SK-N-SH (cell line): ENCODE results near the gene ARID1B. TPM values are rescaled to one million over a fixed set of nuclear protein-coding genes. Genes with fewer than 3 reads are reported as not detected.

Experiments used
- CTCF ChIA-PET: fragments of 300-600, 350-600 bp; formaldehyde crosslinking; extraction: SDS; loops from one replicate; lab custom pipeline; 2021; lab: Yijun Ruan, JAX
- POLR2A ChIA-PET: fragments of 350-600 bp; sonication (Branson Sonifier 250); formaldehyde crosslinking; extraction: SDS; loops from one replicate; lab custom pipeline; 2020; ENCODE audit warnings: antibody characterized with exemption, inconsistent platforms; lab: Yijun Ruan, JAX
- DNase-seq: peaks from one replicate; pipeline ENCODE4 v3.0.0; 2012
- H2AFZ ChIP-seq: fragments of 200-600 bp; sonication (generic); 2 replicates; pipeline ENCODE4 v1.8.1; 2016; ENCODE audit warnings: antibody characterized with exemption, mild to moderate bottlenecking, low read depth
- H3F3A ChIP-seq: fragments of 200-600 bp; sonication (generic); replicated peaks from 2 replicates; pipeline ENCODE3; 2016; ENCODE audit warnings: antibody characterized with exemption, mild to moderate bottlenecking; ENCODE audit not compliant: insufficient read depth
- H3K27ac ChIP-seq, 2 experiments: fragments of 200-500 bp in 1 of 2; fragments of 200-600 bp in 1 of 2; sonication (Bioruptor generic) in 1 of 2; sonication (generic), shearing (Covaris generic) in 1 of 2; 2 replicates each; pipeline versions ENCODE4 v1.5.1 to v1.6.1; 2014 to 2016; ENCODE audit warnings: low read depth in 2 of 2, inconsistent platforms in 1 of 2, low read length in 1 of 2, mild to moderate bottlenecking in 1 of 2, mixed read lengths in 1 of 2
- H3K27me3 ChIP-seq: fragments of 200-600 bp; sonication (generic), shearing (Covaris generic); 2 replicates; pipeline ENCODE4 v1.6.1; 2016; ENCODE audit warnings: mixed run types; ENCODE audit not compliant: insufficient read depth
- H3K36me3 ChIP-seq, 2 experiments: fragments of 200-500 bp in 1 of 2; fragments of 200-600 bp in 1 of 2; sonication (Bioruptor generic) in 1 of 2; sonication (generic) in 1 of 2; replicated peaks in 1 of 2; 2 replicates each; pipeline versions ENCODE3 to v1.5.1; 2014 to 2016; ENCODE audit warnings: low read length in 1 of 2, mild to moderate bottlenecking in 1 of 2; ENCODE audit not compliant: insufficient read depth in 2 of 2, control insufficient read depth in 1 of 2
- H3K4me1 ChIP-seq, 2 experiments: fragments of 200-500 bp in 1 of 2; fragments of 200-600 bp in 1 of 2; sonication (Bioruptor generic) in 1 of 2; sonication (generic), shearing (Covaris generic) in 1 of 2; 2 replicates each; pipeline versions ENCODE4 v1.5.1 to v1.6.1; 2014 to 2016; ENCODE audit warnings: low read depth in 1 of 2, low read length in 1 of 2, mixed run types in 1 of 2; ENCODE audit not compliant: insufficient read depth in 2 of 2, control insufficient read depth in 1 of 2
- H3K4me2 ChIP-seq: fragments of 200-600 bp; sonication (generic), shearing (Covaris generic); 2 replicates; pipeline ENCODE4 v1.6.1; 2017; ENCODE audit warnings: mixed run types
- H3K4me3 ChIP-seq, 2 experiments: fragments of 200-500 bp in 1 of 2; fragments of 200-600 bp in 1 of 2; sonication (Bioruptor generic) in 1 of 2; sonication (generic), shearing (Covaris generic) in 1 of 2; 2 replicates each; pipeline versions ENCODE4 v1.5.1 to v1.8.1; 2014 to 2016; ENCODE audit warnings: low read depth in 2 of 2, inconsistent platforms in 1 of 2, low read length in 1 of 2, mild to moderate bottlenecking in 1 of 2, mixed read lengths in 1 of 2, moderate library complexity in 1 of 2
- H3K79me2 ChIP-seq: fragments of 200-600 bp; sonication (generic); 2 replicates; pipeline ENCODE4 v1.8.1; 2017; ENCODE audit warnings: mild to moderate bottlenecking; ENCODE audit not compliant: insufficient read depth
- H3K9ac ChIP-seq: fragments of 200-600 bp; sonication (generic); 2 replicates; pipeline ENCODE4 v1.6.1; 2017; ENCODE audit warnings: mixed run types
- H3K9me2 ChIP-seq: fragments of 200-600 bp; sonication (generic); 2 replicates; pipeline ENCODE4 v1.6.1; 2017; ENCODE audit warnings: mixed run types
- H3K9me3 ChIP-seq: fragments of 200-600 bp; sonication (generic); 2 replicates; pipeline ENCODE4 v1.6.1; 2017; ENCODE audit warnings: mixed run types, mild to moderate bottlenecking, moderate library complexity
- H4K20me1 ChIP-seq: fragments of 200-600 bp; sonication (generic); 2 replicates; pipeline ENCODE4 v1.6.1; 2017; ENCODE audit warnings: mild to moderate bottlenecking, mixed run types; ENCODE audit not compliant: insufficient read depth
- EP300 ChIP-seq, 2 experiments: IDR thresholded peaks; 2 replicates each; pipeline versions ENCODE4 v1.4.0 to v1.6.1; 2012; ENCODE audit warnings: borderline replicate concordance in 1 of 2, low read depth in 1 of 2, low read length in 1 of 2
- EZH2phosphoT487 ChIP-seq: fragments of 200-600 bp; sonication (generic); IDR thresholded peaks from 2 replicates; pipeline ENCODE4 v1.6.1; 2017; ENCODE audit warnings: low read depth, mixed run types, mild to moderate bottlenecking, antibody characterized with exemption, moderate library complexity, borderline replicate concordance
- FOSL2 ChIP-seq: IDR thresholded peaks from 2 replicates; pipeline ENCODE4 v1.4.0; 2012; ENCODE audit warnings: low read depth, mild to moderate bottlenecking, moderate library complexity, borderline replicate concordance
- GATA2 ChIP-seq: sonication (generic); formaldehyde crosslinking; IDR thresholded peaks from 2 replicates; pipeline ENCODE4 v1.5.0; 2020; ENCODE audit warnings: mild to moderate bottlenecking, missing genetic modification reagents
- JUND ChIP-seq: IDR thresholded peaks from 2 replicates; pipeline ENCODE4 v1.4.0; 2012
- MEF2A ChIP-seq: IDR thresholded peaks from 2 replicates; pipeline ENCODE4 v1.4.0; 2012; ENCODE audit warnings: low read depth, borderline replicate concordance
- NFIC ChIP-seq: IDR thresholded peaks from 2 replicates; pipeline ENCODE4 v1.4.0; 2012; ENCODE audit warnings: borderline replicate concordance
- RCOR1 ChIP-seq: fragments of 150-350 bp; IDR thresholded peaks from 2 replicates; pipeline ENCODE4 v1.6.1; 2017; ENCODE audit warnings: antibody characterized with exemption, low read length
- RFX5 ChIP-seq: IDR thresholded peaks from 2 replicates; pipeline ENCODE4 v1.6.1; 2012; ENCODE audit warnings: mild to moderate bottlenecking, improper control_type of control experiment, low read length
- RXRA ChIP-seq: IDR thresholded peaks from 2 replicates; pipeline ENCODE4 v1.4.0; 2012; ENCODE audit warnings: low read depth, mild to moderate bottlenecking, borderline replicate concordance
- SIN3A ChIP-seq: IDR thresholded peaks from 2 replicates; pipeline ENCODE4 v1.6.1; 2012; ENCODE audit warnings: low read depth, mild to moderate bottlenecking, low read length, moderate library complexity, borderline replicate concordance
- TCF12 ChIP-seq: IDR thresholded peaks from 2 replicates; pipeline ENCODE4 v1.4.0; 2012
- WGBS: methylation state at CpG from one replicate; pipeline ENCODE4 v1.1.6; 2017; ENCODE audit warnings: low lambda C conversion rate; 5-methylcytosine and 5-hydroxymethylcytosine counted together
- polyA plus RNA-seq, 3 experiments: library from polyadenylated mRNA; depleted of rRNA; stranded (reverse); fragments of >200 nt; gene quantifications; 2 replicates each; pipeline ENCODE4 v1.2.3, GENCODE V29; 2012
- TF ChIP-seq, protein P1 (sequence below): fragments of 150-350 bp; IDR thresholded peaks from 2 replicates; pipeline ENCODE4 v1.6.1; 2016; ENCODE audit warnings: mild to moderate bottlenecking, low read depth, low read length
- TF ChIP-seq, protein P2 (sequence below): IDR thresholded peaks from 2 replicates; pipeline ENCODE4 v1.4.0; 2012; ENCODE audit warnings: low read depth, borderline replicate concordance
- TF ChIP-seq, protein P3 (sequence below): fragments of 150-350 bp; IDR thresholded peaks from 2 replicates; pipeline ENCODE4 v1.6.1; 2017; ENCODE audit warnings: antibody characterized with exemption, low read length, low read depth, borderline replicate concordance

ARID1B gene
- polyA plus RNA-seq, 1 of the 3 experiments (the other 2 are of a cell fraction): 13.6 TPM

DNA sequence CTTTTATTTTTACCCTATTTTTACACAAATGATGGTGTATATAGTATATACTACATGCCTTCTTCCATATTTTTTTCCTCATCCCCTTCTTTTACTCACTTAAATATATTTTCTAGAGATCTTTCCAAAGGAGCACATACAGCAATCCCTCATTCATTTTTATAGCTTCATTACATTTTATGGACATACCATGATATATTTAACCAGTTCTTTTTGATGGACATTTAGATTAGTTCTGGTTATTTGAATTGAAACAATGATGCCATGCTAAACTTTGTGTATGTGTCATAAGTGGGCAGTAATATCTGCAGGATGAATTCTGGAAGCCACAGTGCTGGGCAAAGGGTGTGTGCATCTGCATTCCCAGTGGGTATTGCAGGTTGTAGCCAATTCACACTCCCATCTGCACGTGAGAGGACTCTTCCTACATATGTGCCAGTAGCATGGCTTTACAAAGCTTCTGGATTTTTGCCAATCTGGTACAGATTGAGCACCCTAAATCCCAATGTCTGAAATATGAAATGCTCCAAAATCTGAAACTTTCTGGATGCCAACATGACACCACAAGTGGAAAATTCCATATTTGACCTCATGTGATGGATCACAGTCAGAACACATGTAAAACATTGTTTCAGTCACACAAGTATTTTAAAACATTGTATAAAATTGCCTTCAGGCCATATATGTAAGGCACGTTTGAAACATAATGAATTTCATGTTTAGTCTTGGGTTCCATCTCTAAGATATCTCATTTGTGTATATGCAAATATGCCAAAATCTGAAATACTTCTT is 127.2 kb downstream of the ARID1B start:
- H3K9me2 ChIP-seq: no peaks in the 10 kb centered on the region
- H3K9ac ChIP-seq: no peak overlapping the region
- H3K4me3 ChIP-seq: no peak overlapping the region
- WGBS: 93% methylated on average over 2 of the region's 2 CpGs
- H2AFZ ChIP-seq: no peak overlapping the region
- no peaks in the 10 kb centered on the region for H3K9me3 ChIP-seq
- H3K79me2 ChIP-seq: peaks cover 75% of the 10 kb centered on the region
- H3K36me3 ChIP-seq: peaks cover 12 to 26% of the 10 kb centered on the region in 2 experiments
- ChIA-PET POLR2A (no interaction called here), CTCF (no interaction called here)
- peaks cover 39% of the 10 kb centered on the region for H4K20me1 ChIP-seq
- peaks cover 8% of the 10 kb centered on the region for H3F3A ChIP-seq
- H3K4me1 ChIP-seq: peaks cover 0 to 10% of the 10 kb centered on the region in 2 experiments; a peak in 2 of 4 replicates
- DNase-seq: no peak
- H3K27me3 ChIP-seq: no peaks in the 10 kb centered on the region
- TF ChIP-seq EZH2phosphoT487 (no peak), MEF2A (no peak), FOSL2 (no peak), RCOR1 (no peak), EP300 (IDR thresholded peaks at IDR 0.05; ENCODE audit: borderline replicate concordance in 1 of 2, low read depth in 1 of 2, low read length in 1 of 2) (no peak), SIN3A (no peak), TCF12 (no peak), JUND (no peak), NFIC (no peak), GATA2 (CRISPR knock-in tag) (no peak), RXRA (no peak), RFX5 (no peak)
- TF ChIP-seq, protein P1, sequence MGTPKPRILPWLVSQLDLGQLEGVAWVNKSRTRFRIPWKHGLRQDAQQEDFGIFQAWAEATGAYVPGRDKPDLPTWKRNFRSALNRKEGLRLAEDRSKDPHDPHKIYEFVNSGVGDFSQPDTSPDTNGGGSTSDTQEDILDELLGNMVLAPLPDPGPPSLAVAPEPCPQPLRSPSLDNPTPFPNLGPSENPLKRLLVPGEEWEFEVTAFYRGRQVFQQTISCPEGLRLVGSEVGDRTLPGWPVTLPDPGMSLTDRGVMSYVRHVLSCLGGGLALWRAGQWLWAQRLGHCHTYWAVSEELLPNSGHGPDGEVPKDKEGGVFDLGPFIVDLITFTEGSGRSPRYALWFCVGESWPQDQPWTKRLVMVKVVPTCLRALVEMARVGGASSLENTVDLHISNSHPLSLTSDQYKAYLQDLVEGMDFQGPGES: no peak
- TF ChIP-seq, protein P2, sequence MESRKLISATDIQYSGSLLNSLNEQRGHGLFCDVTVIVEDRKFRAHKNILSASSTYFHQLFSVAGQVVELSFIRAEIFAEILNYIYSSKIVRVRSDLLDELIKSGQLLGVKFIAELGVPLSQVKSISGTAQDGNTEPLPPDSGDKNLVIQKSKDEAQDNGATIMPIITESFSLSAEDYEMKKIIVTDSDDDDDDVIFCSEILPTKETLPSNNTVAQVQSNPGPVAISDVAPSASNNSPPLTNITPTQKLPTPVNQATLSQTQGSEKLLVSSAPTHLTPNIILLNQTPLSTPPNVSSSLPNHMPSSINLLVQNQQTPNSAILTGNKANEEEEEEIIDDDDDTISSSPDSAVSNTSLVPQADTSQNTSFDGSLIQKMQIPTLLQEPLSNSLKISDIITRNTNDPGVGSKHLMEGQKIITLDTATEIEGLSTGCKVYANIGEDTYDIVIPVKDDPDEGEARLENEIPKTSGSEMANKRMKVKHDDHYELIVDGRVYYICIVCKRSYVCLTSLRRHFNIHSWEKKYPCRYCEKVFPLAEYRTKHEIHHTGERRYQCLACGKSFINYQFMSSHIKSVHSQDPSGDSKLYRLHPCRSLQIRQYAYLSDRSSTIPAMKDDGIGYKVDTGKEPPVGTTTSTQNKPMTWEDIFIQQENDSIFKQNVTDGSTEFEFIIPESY: no peak
- TF ChIP-seq, protein P3, sequence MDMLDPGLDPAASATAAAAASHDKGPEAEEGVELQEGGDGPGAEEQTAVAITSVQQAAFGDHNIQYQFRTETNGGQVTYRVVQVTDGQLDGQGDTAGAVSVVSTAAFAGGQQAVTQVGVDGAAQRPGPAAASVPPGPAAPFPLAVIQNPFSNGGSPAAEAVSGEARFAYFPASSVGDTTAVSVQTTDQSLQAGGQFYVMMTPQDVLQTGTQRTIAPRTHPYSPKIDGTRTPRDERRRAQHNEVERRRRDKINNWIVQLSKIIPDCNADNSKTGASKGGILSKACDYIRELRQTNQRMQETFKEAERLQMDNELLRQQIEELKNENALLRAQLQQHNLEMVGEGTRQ: no peak
- no peak overlapping the region for H3K4me2 ChIP-seq
- no peak overlapping the region for H3K27ac ChIP-seq
